Endothelial cell of umbilical vein (primary cell): ENCODE results near the gene ARNT2. TPM values are rescaled to one million over a fixed set of nuclear protein-coding genes. Genes with fewer than 3 reads are reported as not detected.

ENCODE experiments used
- BruUV-seq: library from RNA; stranded (reverse); fragments of 400-500 nt; replicated peaks from 2 replicates; lab custom pipeline; 2021; lab: Mats Ljungman, UMichigan
- CTCF ChIA-PET: fragments of 300-600, 350-600 bp; sonication (Branson Sonifier 250); formaldehyde crosslinking; loops from one replicate; lab custom pipeline; 2021; ENCODE audit warnings: antibody characterized with exemption, inconsistent platforms; lab: Charles Lee
- POLR2A ChIA-PET: fragments of 300-600, 350-600 bp; sonication (Branson Sonifier 250); formaldehyde crosslinking; loops from one replicate; lab custom pipeline; 2021; ENCODE audit warnings: antibody characterized with exemption, inconsistent platforms; lab: Charles Lee
- DNase-seq: peaks from one replicate; pipeline ENCODE4 v3.0.0-alpha.2; 2011; ENCODE audit warnings: low read depth, low spot score
- FAIRE-seq: peaks from 2 replicates; lab custom pipeline; 2011; peaks lifted over from hg19 to GRCh38; lab: Jason Lieb, UNC
- H2AFZ ChIP-seq: 2 replicates; pipeline ENCODE4 v1.6.0; 2012; ENCODE audit warnings: low read depth, low read length, control low read depth, inconsistent platforms
- H3K27ac ChIP-seq: 2 replicates; pipeline ENCODE4 v1.5.1; 2011; ENCODE audit warnings: low read depth, mild to moderate bottlenecking, control low read depth, low read length, moderate library complexity; ENCODE audit not compliant: insufficient read depth
- H3K27me3 ChIP-seq, 2 experiments: 2 replicates each; pipeline versions ENCODE4 v1.6.0 to v1.6.1; 2011; ENCODE audit warnings: low read length in 2 of 2, mixed read lengths in 1 of 2; ENCODE audit not compliant: control insufficient read depth in 2 of 2, insufficient read depth in 2 of 2
- H3K36me3 ChIP-seq, 2 experiments: 2 replicates in 1 of 2; 3 replicates in 1 of 2; pipeline ENCODE4 v1.5.1; 2011; ENCODE audit warnings: low read length in 2 of 2, mild to moderate bottlenecking in 1 of 2, moderate library complexity in 1 of 2; ENCODE audit not compliant: control insufficient read depth in 2 of 2, insufficient read depth in 2 of 2; ENCODE audit errors: extremely low read depth in 1 of 2
- H3K4me1 ChIP-seq: 3 replicates; pipeline ENCODE4 v1.5.1; 2011; ENCODE audit warnings: mild to moderate bottlenecking, low read length; ENCODE audit not compliant: control insufficient read depth, insufficient read depth; ENCODE audit errors: extremely low read depth
- H3K4me2 ChIP-seq: 2 replicates; pipeline ENCODE4 v1.6.1; 2011; ENCODE audit warnings: low read length, control low read depth, mixed read lengths; ENCODE audit not compliant: insufficient read depth
- H3K4me3 ChIP-seq, 3 experiments: fragments of 200-600 bp in 1 of 3; sonication (generic), shearing (Covaris generic) in 1 of 3; replicated peaks in 1 of 3; 2 replicates each; pipeline ENCODE4 v1.5.1; 2011 to 2016; ENCODE audit warnings: control low read depth in 3 of 3, low read length in 3 of 3, mild to moderate bottlenecking in 2 of 3, inconsistent platforms in 1 of 3, low read depth in 1 of 3, moderate library complexity in 1 of 3; ENCODE audit not compliant: insufficient read depth in 1 of 3
- H3K79me2 ChIP-seq: 2 replicates; pipeline ENCODE4 v1.6.0; 2012; ENCODE audit warnings: low read length, inconsistent platforms; ENCODE audit not compliant: control insufficient read depth, insufficient read depth
- H3K9ac ChIP-seq: replicated peaks from 2 replicates; pipeline ENCODE3; 2011; ENCODE audit warnings: low read length, control low read depth; ENCODE audit not compliant: insufficient read depth; ENCODE audit errors: extremely low read depth
- H3K9me1 ChIP-seq: replicated peaks from 3 replicates; pipeline ENCODE4 v1.6.0; 2011; ENCODE audit warnings: mild to moderate bottlenecking, low read length; ENCODE audit not compliant: control insufficient read depth, insufficient read depth; ENCODE audit errors: extremely low read depth
- H3K9me3 ChIP-seq: replicated peaks from 2 replicates; pipeline ENCODE4 v1.5.1; 2012; ENCODE audit warnings: low read length, inconsistent platforms; ENCODE audit not compliant: control insufficient read depth, insufficient read depth
- H4K20me1 ChIP-seq: replicated peaks from 2 replicates; pipeline ENCODE3; 2011; ENCODE audit warnings: mild to moderate bottlenecking, low read length; ENCODE audit not compliant: control insufficient read depth, insufficient read depth; ENCODE audit errors: extremely low read depth
- CTCF ChIP-seq, 2 donors: IDR thresholded peaks; 1 replicate in 1 of 2; 2 replicates in 1 of 2; pipeline ENCODE4 v1.5.1; 2011; ENCODE audit warnings: low read length in 2 of 2, mild to moderate bottlenecking in 2 of 2, moderate library complexity in 2 of 2, control low read depth in 1 of 2, inconsistent platforms in 1 of 2, low read depth in 1 of 2; ENCODE audit not compliant: insufficient read depth in 1 of 2; ENCODE audit errors: extremely low read depth in 1 of 2
- EZH2 ChIP-seq: IDR thresholded peaks from 2 replicates; pipeline ENCODE4 v1.6.1; 2012; ENCODE audit warnings: borderline replicate concordance, low read depth, mild to moderate bottlenecking, moderate library complexity, low read length, inconsistent platforms; ENCODE audit not compliant: severe bottlenecking
- FOS ChIP-seq: IDR thresholded peaks from 2 replicates; pipeline ENCODE4 v1.6.1; 2011; ENCODE audit warnings: mild to moderate bottlenecking, low read length, moderate library complexity, borderline replicate concordance; ENCODE audit not compliant: insufficient read depth
- GATA2 ChIP-seq: IDR thresholded peaks from 2 replicates; pipeline ENCODE4 v1.7.0; 2011; ENCODE audit warnings: low read depth, mild to moderate bottlenecking, moderate library complexity, mixed read lengths, low read length; ENCODE audit not compliant: insufficient read length, insufficient read depth
- JUN ChIP-seq: IDR thresholded peaks from 2 replicates; pipeline ENCODE4 v1.6.1; 2011; ENCODE audit warnings: borderline replicate concordance, low read depth; ENCODE audit not compliant: insufficient read length, insufficient read depth
- MAX ChIP-seq: IDR thresholded peaks from 2 replicates; pipeline ENCODE4 v1.6.1; 2011; ENCODE audit not compliant: insufficient read depth, insufficient read length
- MYC ChIP-seq: IDR thresholded peaks from one replicate; pipeline ENCODE4 v1.6.1; 2011; ENCODE audit warnings: mild to moderate bottlenecking, low read depth, low read length
- POLR2A ChIP-seq: IDR thresholded peaks from 2 replicates; pipeline ENCODE4 v1.6.1; 2012; ENCODE audit warnings: low read depth, mild to moderate bottlenecking, control low read depth, low read length
- POLR2AphosphoS5 ChIP-seq: IDR thresholded peaks from 2 replicates; pipeline ENCODE4 v1.6.1; 2012; ENCODE audit warnings: low read depth, mild to moderate bottlenecking, control low read depth, low read length, moderate library complexity; ENCODE audit not compliant: insufficient read depth
- dilution Hi-C: fragments of 300-500 bp; cut with MboI; formaldehyde crosslinking; loops from one replicate; pipeline ENCODE4 v1.15.0; 2019; ENCODE audit warnings: low sequenced_read_pairs; ENCODE audit not compliant: extremely low pct_ligation_motif_present
- intact Hi-C: fragments of 100-400 bp; cut with micrococcal nuclease; formaldehyde crosslinking; loops from one replicate; pipeline ENCODE4 v1.10.0; 2022
- polyA plus RNA-seq, 4 experiments: library from polyadenylated mRNA; depleted of rRNA in 3 of 4; stranded (reverse) in 3 of 4; unstranded in 1 of 4; fragments of >200 nt; gene quantifications; 2 replicates each; pipeline versions ENCODE4 v1.2.1 to v1.2.3, GENCODE V29; 2011 to 2012; ENCODE audit warnings: missing spikeins in 1 of 4
- total RNA-seq: library from RNA; stranded (reverse); gene quantifications from 2 replicates; pipeline ENCODE4 v1.2.3, GENCODE V29; 2021

Gene ARNT2
- total and polyA plus RNA-seq, 2 donors (not counting 3 experiments of a cell fraction or from before 2014, with no cell fraction given) = 0.03 to 0.20 TPM

DNA sequence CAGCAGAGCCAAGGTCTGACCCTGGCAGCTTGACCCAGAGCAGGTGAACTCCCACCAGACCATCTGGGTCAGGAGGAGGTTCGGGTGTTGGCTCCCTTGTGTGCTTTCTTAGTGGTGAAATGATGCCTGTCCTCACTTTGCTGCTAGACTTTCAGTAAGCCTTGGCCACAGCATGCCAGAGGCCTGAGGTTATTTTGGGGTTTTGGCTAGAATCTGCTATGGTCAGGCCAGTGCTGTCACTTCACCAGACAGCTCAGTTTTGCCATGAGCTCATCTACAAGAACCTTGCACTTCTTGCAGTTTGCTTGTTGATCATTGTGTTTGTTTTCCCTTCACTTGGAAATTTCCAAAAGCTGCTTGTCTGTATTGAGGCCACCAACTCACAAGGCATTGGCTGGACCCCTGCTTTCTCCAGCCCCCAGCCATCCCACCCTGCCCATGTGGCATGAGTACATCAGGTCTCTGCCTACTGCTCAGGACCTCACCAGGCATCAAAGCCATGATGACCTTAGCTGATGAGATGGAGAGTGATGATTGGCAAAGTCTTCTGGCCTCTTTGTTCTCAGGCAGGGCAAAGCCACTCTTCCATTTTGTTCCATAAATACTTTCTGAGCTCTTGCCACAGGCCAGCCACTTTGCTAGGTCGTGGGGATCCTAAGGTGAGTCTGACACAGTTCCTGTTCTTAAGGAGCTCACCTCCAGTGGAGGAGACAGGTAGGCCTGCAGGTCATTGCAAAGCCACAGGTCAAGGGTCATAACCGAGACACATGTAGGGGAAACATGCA lies 122.6 kb downstream of the ARNT2 start:
- ChIA-PET CTCF (interaction anchor here (1.0 kb wide), 1 partner anchor 250 kb away, joined by 3 read pairs; no protein-coding TSS in a partner anchor), POLR2A (no interaction called here)
- TF ChIP-seq JUN = no peak
- no peak for TF ChIP-seq MYC
- TF ChIP-seq EZH2 = no peak
- TF ChIP-seq MAX = no peak
- no peak for TF ChIP-seq POLR2AphosphoS5
- TF ChIP-seq CTCF (IDR thresholded peaks at IDR 0.05; ENCODE audit: extremely low read depth in 1 of 2, insufficient read depth in 1 of 2, low read depth in 1 of 2, low read length in 2 of 2) = no peak
- no peak for TF ChIP-seq GATA2
- TF ChIP-seq FOS = no peak
- no peak for TF ChIP-seq POLR2A
- Histone ChIP-seq H3K36me3 (no peaks in the 10 kb centered on the region), H3K27ac (no peak overlapping the region), H3K9me3 (no peaks in the 10 kb centered on the region), H3K9ac (no peak overlapping the region), H3K4me2 (no peak overlapping the region), H3K4me3 (no peak overlapping the region), H3K4me1 (no peaks in the 10 kb centered on the region), H3K9me1 (no peaks in the 10 kb centered on the region), H3K79me2 (no peaks in the 10 kb centered on the region), H2AFZ (no peak overlapping the region), H4K20me1 (no peaks in the 10 kb centered on the region), H3K27me3 (peaks cover 0 to 6% of the 10 kb centered on the region in 2 experiments)
- no TSS peak for BruUV-seq
- DNase-seq = no peak
- dilution Hi-C loops = no loop called here
- intact Hi-C loops = no loop called here
- FAIRE-seq = no peak
